Osteocyte (in vitro differentiated cells): Measurements from ENCODE around the gene CHST15. TPM values are rescaled to one million over a fixed set of nuclear protein-coding genes. Genes with fewer than 3 reads are reported as not detected.

Experiments used
- DNase-seq: peaks from one replicate; pipeline ENCODE4 v3.0.0; 2021; ENCODE audit warnings: mixed read lengths; ENCODE audit not compliant: unreplicated experiment; ENCODE audit errors: extremely low spot score
- H3K27ac Mint-ChIP-seq: one replicate; pipeline ENCODE4 v1.8.0; 2021; ENCODE audit warnings: mild to moderate bottlenecking, mixed read lengths; ENCODE audit not compliant: unreplicated experiment
- H3K27me3 Mint-ChIP-seq: one replicate; pipeline ENCODE4 v1.8.0; 2021; ENCODE audit warnings: mixed read lengths; ENCODE audit not compliant: unreplicated experiment
- H3K36me3 Mint-ChIP-seq: one replicate; pipeline ENCODE4 v1.8.0; 2021; ENCODE audit warnings: mixed read lengths; ENCODE audit not compliant: unreplicated experiment
- H3K4me1 Mint-ChIP-seq: one replicate; pipeline ENCODE4 v1.8.0; 2021; ENCODE audit warnings: mixed read lengths; ENCODE audit not compliant: unreplicated experiment
- H3K4me3 Mint-ChIP-seq: one replicate; pipeline ENCODE4 v1.8.0; 2021; ENCODE audit warnings: mild to moderate bottlenecking, moderate library complexity, mixed read lengths; ENCODE audit not compliant: unreplicated experiment
- H3K9me3 Mint-ChIP-seq: one replicate; pipeline ENCODE4 v1.8.0; 2021; ENCODE audit warnings: mixed read lengths; ENCODE audit not compliant: unreplicated experiment
- total RNA-seq: library from RNA; stranded (reverse); gene quantifications from 2 replicates; pipeline ENCODE4 v1.2.1, GENCODE V29; 2021
- TF ChIP-seq, protein P1 (sequence below): fragments of 200-600 bp; sonication (generic); IDR thresholded peaks from 2 replicates; pipeline ENCODE4 v1.5.0; 2021; ENCODE audit warnings: antibody characterized with exemption, mild to moderate bottlenecking, moderate library complexity

CHST15 gene
- total RNA-seq, 1 donor from 2014 or later, result 66.3 TPM

DNA sequence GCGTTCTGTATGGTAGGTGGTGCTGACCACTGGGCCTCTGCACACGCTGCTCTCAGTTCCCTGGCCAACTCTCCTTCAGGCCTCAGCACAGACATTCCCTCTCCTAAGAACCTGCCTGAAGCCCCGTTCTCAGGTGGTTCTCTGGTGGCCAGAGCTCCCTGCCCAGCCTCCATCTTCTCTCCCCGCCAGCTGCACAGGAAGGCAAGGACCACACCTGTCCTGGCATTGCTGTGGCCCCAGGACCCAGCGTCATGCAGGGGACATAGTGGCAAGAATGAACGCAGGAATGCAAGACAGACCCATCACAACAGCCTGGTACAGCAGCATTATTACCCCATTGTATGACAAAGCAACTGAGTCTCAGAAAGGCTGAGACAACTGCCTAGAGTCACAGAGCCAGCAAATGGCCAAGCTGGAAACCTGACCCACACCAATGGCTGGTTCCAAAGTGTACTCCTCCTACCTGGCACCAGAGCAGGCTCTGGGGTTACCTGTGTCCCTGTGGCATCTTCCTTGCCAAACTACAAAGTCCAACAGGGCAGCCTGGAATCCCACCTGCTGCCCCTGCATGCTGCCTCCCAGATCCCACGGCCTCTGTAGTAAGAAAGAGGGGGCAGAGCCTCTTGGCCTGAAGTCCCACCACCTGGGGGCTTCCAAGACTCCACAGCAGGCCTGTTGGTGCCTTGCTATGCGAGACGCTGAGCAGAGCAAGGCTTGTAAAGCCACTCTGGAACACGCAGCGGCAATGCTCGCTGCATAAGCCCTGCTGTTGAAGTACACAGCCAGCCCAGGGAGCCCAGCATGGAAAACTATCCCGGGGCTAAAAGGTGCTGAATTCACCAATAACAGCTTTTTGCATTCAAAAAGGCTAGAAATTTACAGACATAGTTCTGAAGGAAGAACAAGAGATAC lies 73.3 kb downstream of the CHST15 start:
- Mint-ChIP-seq H3K9me3 (no peaks in the 10 kb centered on the region), H3K36me3 (peaks cover 51% of the 10 kb centered on the region), H3K27me3 (no peaks in the 10 kb centered on the region), H3K4me3 (no peak overlapping the region), H3K27ac (no peak overlapping the region), H3K4me1 (peaks cover 19% of the 10 kb centered on the region)
- DNase-seq, result no peak
- TF ChIP-seq, protein P1, sequence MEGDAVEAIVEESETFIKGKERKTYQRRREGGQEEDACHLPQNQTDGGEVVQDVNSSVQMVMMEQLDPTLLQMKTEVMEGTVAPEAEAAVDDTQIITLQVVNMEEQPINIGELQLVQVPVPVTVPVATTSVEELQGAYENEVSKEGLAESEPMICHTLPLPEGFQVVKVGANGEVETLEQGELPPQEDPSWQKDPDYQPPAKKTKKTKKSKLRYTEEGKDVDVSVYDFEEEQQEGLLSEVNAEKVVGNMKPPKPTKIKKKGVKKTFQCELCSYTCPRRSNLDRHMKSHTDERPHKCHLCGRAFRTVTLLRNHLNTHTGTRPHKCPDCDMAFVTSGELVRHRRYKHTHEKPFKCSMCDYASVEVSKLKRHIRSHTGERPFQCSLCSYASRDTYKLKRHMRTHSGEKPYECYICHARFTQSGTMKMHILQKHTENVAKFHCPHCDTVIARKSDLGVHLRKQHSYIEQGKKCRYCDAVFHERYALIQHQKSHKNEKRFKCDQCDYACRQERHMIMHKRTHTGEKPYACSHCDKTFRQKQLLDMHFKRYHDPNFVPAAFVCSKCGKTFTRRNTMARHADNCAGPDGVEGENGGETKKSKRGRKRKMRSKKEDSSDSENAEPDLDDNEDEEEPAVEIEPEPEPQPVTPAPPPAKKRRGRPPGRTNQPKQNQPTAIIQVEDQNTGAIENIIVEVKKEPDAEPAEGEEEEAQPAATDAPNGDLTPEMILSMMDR, result no peak

DNA sequence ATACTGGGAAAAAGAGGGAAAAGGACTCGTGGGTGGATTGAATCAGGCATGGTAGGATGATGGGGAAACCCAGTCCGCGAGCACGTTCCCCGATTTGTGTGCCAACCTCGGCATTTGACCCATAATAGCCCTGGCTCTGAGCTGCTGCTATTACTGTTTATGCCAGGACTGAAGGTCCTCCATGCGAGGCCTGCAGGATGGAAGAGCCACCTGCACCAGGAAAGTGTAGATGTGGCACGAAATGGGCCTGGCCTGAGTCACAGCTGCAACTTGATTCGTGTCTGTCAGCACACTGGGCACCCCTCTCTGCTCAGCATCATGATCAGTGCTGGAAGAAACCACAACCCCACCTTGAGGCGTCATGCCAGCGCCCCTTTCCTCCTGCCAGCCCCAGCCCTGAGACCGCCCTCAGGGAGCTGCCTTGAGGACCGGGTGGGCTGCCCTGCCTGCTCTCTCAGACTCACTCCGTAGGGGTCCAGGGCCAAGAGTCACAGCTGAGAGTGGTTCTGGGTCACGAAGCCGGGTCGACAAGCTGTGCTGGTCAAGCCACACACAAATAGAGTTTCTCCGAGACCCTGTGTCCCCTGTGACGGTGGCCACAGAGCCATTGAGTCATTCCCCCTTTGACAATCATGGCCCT lies 74.4 kb downstream of the CHST15 start:
- H3K27me3 Mint-ChIP-seq, result no peaks in the 10 kb centered on the region

DNA sequence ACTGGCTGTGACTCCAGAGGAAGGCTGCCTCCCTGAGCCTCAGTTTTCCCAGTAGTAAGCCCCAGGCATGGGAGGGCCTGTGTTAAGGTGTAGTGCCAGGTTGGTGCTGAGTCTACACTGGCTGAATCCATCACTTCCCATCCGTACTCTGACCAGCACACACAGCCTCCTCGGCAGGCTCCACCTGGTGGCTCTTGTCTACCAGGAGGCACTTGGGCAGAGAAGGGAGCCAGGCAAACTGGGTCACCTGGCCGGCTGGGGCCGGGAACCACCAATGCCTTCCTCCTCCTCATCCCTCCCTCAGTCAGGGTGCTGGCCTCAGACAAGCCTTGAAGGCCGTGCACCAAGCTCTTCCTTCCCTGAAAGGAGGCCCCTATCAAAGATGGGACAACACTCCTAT lies 75.7 kb downstream of the CHST15 start:
- peaks cover 19% of the 10 kb centered on the region for H3K4me1 Mint-ChIP-seq
- TF ChIP-seq, protein P1, result no peak
- peaks cover 52% of the 10 kb centered on the region for H3K36me3 Mint-ChIP-seq
- no peak overlapping the region for H3K4me3 Mint-ChIP-seq
- DNase-seq, result no peak
- no peaks in the 10 kb centered on the region for H3K9me3 Mint-ChIP-seq
- no peak overlapping the region for H3K27ac Mint-ChIP-seq
- H3K27me3 Mint-ChIP-seq, result no peaks in the 10 kb centered on the region

More for the DNA sequence above, 74.4 kb downstream of the CHST15 start:
- peaks cover 48% of the 10 kb centered on the region for H3K36me3 Mint-ChIP-seq
- H3K4me1 Mint-ChIP-seq, result peaks cover 19% of the 10 kb centered on the region
- no peaks in the 10 kb centered on the region for H3K9me3 Mint-ChIP-seq
- H3K4me3 Mint-ChIP-seq, result no peak overlapping the region
- H3K27ac Mint-ChIP-seq, result no peak overlapping the region
- no peak for DNase-seq
- TF ChIP-seq, protein P1, result no peak

DNA sequence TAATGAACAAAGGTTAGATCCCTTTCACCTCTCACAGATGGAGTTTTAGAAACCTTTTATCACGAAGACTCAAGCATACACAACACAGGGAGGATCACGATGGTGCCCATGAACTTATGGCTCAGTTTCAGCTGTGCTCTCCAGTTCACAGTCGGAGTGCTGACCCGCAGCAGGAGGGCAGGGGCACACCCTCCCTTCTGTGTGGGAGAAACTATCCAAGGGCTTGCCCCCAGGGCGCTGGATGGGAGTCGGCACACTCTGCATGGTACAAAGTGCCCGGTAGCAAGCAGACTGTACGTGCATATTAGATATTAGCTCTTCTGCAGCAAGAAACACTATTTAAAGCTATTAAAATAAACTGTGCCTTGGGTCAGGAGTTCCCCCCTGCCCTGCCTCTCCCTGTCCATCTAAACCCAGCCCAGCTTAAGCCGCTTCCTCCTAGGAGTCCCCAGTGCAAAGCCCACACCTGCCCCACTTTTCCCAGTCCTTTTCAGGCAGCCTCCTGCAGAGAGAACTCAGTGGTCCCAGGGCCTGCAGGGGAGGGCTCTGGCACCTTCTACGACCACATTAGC lies 76.5 kb downstream of the CHST15 start:
- DNase-seq, result no peak
- TF ChIP-seq, protein P1, result no peak
- Mint-ChIP-seq H3K4me1 (peaks cover 20% of the 10 kb centered on the region), H3K4me3 (no peak overlapping the region), H3K9me3 (no peaks in the 10 kb centered on the region), H3K27me3 (no peaks in the 10 kb centered on the region), H3K27ac (no peak overlapping the region), H3K36me3 (peaks cover 53% of the 10 kb centered on the region)

DNA sequence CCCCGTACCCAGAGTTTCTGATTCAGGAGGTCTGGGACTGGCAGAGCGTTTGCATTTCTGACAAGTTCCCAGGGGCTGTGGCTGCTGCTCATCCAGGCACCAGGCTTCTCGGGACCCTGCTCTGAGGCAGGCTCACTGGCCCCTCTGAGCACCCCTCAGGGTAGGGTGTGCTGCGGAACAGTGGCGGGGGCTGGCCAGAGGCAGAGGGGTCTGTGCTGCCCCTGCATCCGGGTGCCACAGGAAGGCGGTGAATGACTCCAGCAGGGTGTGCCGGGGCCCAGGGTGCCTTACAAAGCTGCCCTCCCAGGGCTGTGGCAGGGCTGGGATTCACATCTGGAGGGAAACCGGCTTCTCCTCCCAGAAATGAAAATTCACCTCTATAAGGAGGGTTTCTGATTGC lies 77.4 kb downstream of the CHST15 start:
- Mint-ChIP-seq H3K4me1 (peaks cover 23% of the 10 kb centered on the region), H3K9me3 (no peaks in the 10 kb centered on the region), H3K36me3 (peaks cover 55% of the 10 kb centered on the region), H3K4me3 (no peak overlapping the region), H3K27ac (no peak overlapping the region), H3K27me3 (no peaks in the 10 kb centered on the region)
- TF ChIP-seq, protein P1, result no peak
- no peak for DNase-seq
